GM23248 (cell line): Measurements from ENCODE around the gene SLC9A9. TPM values are rescaled to one million over a fixed set of nuclear protein-coding genes. Genes with fewer than 3 reads are reported as not detected.

Source experiments
- DNase-seq: peaks from one replicate; pipeline ENCODE4 v3.0.0-alpha.2; 2015
- H2AFZ ChIP-seq: fragments of 200-600 bp; sonication (generic); 2 replicates; pipeline ENCODE4 v1.6.1; 2016; ENCODE audit warnings: antibody characterized with exemption
- H3F3A ChIP-seq: fragments of 200-600 bp; sonication (generic); 2 replicates; pipeline ENCODE4 v1.6.1; 2016; ENCODE audit warnings: mild to moderate bottlenecking, antibody characterized with exemption, mixed run types; ENCODE audit not compliant: insufficient read depth
- H3K27ac ChIP-seq: fragments of 200-600 bp; sonication (generic); 2 replicates; pipeline ENCODE4 v1.5.1; 2016; ENCODE audit warnings: mild to moderate bottlenecking
- H3K27me3 ChIP-seq: fragments of 200-600 bp; sonication (generic); replicated peaks from 2 replicates; pipeline ENCODE4 v1.6.1; 2016; ENCODE audit warnings: mild to moderate bottlenecking; ENCODE audit not compliant: insufficient read depth
- H3K36me3 ChIP-seq: fragments of 200-600 bp; sonication (generic); 2 replicates; pipeline ENCODE4 v1.6.1; 2016; ENCODE audit warnings: low read depth, mild to moderate bottlenecking
- H3K4me1 ChIP-seq: fragments of 200-600 bp; sonication (generic); 2 replicates; pipeline ENCODE4 v1.6.1; 2016; ENCODE audit warnings: mild to moderate bottlenecking; ENCODE audit not compliant: insufficient read depth
- H3K4me2 ChIP-seq: fragments of 200-600 bp; sonication (generic); one replicate; pipeline ENCODE4 v1.6.1; 2016; ENCODE audit warnings: mild to moderate bottlenecking; ENCODE audit not compliant: unreplicated experiment
- H3K4me3 ChIP-seq: fragments of 200-600 bp; sonication (generic); 2 replicates; pipeline ENCODE4 v1.5.1; 2016; ENCODE audit warnings: mild to moderate bottlenecking
- H3K79me2 ChIP-seq: fragments of 200-600 bp; sonication (generic); 2 replicates; pipeline ENCODE4 v1.6.1; 2016; ENCODE audit warnings: mild to moderate bottlenecking; ENCODE audit not compliant: insufficient read depth
- H3K9ac ChIP-seq: fragments of 200-600 bp; sonication (generic); 2 replicates; pipeline ENCODE4 v1.6.1; 2016; ENCODE audit warnings: mild to moderate bottlenecking
- H3K9me2 ChIP-seq: fragments of 200-600 bp; sonication (generic); 2 replicates; pipeline ENCODE4 v1.6.1; 2016; ENCODE audit warnings: mixed run types, mild to moderate bottlenecking, moderate library complexity; ENCODE audit not compliant: insufficient read depth
- H3K9me3 ChIP-seq: fragments of 200-600 bp; sonication (generic); one replicate; pipeline ENCODE4 v1.6.1; 2017; ENCODE audit warnings: low read depth
- H4K20me1 ChIP-seq: fragments of 200-600 bp; sonication (generic); 2 replicates; pipeline ENCODE4 v1.6.0; 2016; ENCODE audit not compliant: insufficient read depth
- EZH2 ChIP-seq: fragments of 200-600 bp; sonication (generic); IDR thresholded peaks from 2 replicates; pipeline ENCODE4 v1.6.1; 2018; ENCODE audit warnings: antibody characterized with exemption, mild to moderate bottlenecking; ENCODE audit not compliant: insufficient read depth, poor library complexity, severe bottlenecking
- EZH2phosphoT487 ChIP-seq: fragments of 200-600 bp; sonication (generic); IDR thresholded peaks from 2 replicates; pipeline ENCODE4 v1.6.1; 2018; ENCODE audit warnings: antibody characterized with exemption, moderate library complexity, mild to moderate bottlenecking, low read depth; ENCODE audit not compliant: insufficient read depth
- WGBS, 2 experiments: methylation state at CpG; one replicate each; pipeline ENCODE4 v1.1.6; 2015 to 2017; ENCODE audit warnings: low lambda C conversion rate in 2 of 2, low coverage in 1 of 2; ENCODE audit errors: missing lambda C conversion rate in 2 of 2; 5-methylcytosine and 5-hydroxymethylcytosine counted together
- in situ Hi-C: fragments of 300-500 bp; cut with MboI; formaldehyde crosslinking; loops from 2 replicates; pipeline ENCODE4 v1.15.0; 2020
- polyA plus RNA-seq: library from polyadenylated mRNA; unstranded; fragments of >200 nt; fragmentation: Nextera tagmentation; extraction: Ambion mirVana; gene quantifications from 2 replicates; pipeline ENCODE4 v1.2.1, GENCODE V29; 2016
- total RNA-seq: library from RNA; depleted of rRNA; stranded (reverse); fragments of >200 nt; shearing (Covaris generic); gene quantifications from 2 replicates; pipeline ENCODE4 v1.2.3, GENCODE V29; 2014

Gene SLC9A9
- total and polyA plus RNA-seq, 2 experiments from 2014 or later, result 2.8 to 3.2 TPM

GRCh38 chr3:143362115-143362991 lies 485.9 kb downstream of the SLC9A9 start:
- no peak overlapping the region for H3K4me2 ChIP-seq
- no peak overlapping the region for H3K9ac ChIP-seq
- 63 to 67% methylated on average over 2 of the region's 2 CpGs for WGBS, 2 experiments
- H3K9me3 ChIP-seq, result no peaks in the 10 kb centered on the region
- in situ Hi-C loops, result no loop called here
- H4K20me1 ChIP-seq, result no peaks in the 10 kb centered on the region
- H3K4me1 ChIP-seq, result peaks cover 4% of the 10 kb centered on the region; the same call in 1 of the 2 replicates
- no peak for DNase-seq
- no peak overlapping the region for H2AFZ ChIP-seq
- TF ChIP-seq EZH2phosphoT487 (no peak), EZH2 (no peak)
- H3K27me3 ChIP-seq, result no peaks in the 10 kb centered on the region
- no peaks in the 10 kb centered on the region for H3K36me3 ChIP-seq
- H3K27ac ChIP-seq, result no peak overlapping the region
- H3K79me2 ChIP-seq, result no peaks in the 10 kb centered on the region
- H3F3A ChIP-seq, result no peaks in the 10 kb centered on the region
- H3K4me3 ChIP-seq, result no peak overlapping the region
- no peaks in the 10 kb centered on the region for H3K9me2 ChIP-seq

DNA sequence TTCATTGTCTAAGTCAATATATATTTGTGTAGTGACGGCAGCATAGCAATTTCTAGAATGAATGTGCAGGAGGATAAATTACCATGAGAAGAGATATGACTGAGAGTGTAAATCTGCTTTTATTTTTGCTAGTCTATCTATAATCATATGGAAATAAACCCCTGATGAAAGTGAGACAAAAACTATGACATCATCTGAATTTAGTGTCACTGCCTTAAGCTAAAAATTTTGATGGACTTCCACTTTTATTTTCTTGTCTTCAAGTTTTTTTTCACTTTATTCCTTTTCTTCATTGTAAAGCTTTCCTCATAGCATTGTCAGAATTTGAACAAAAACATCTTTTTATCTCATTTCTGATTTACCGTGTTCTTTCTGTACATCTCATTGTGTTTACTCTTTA lies 486.7 kb downstream of the SLC9A9 start:
- Histone ChIP-seq H3F3A (no peaks in the 10 kb centered on the region), H3K9me2 (no peaks in the 10 kb centered on the region), H3K27me3 (no peaks in the 10 kb centered on the region), H3K27ac (no peak overlapping the region), H3K9me3 (no peaks in the 10 kb centered on the region), H3K4me3 (no peak overlapping the region), H2AFZ (no peak overlapping the region), H4K20me1 (no peaks in the 10 kb centered on the region), H3K9ac (no peak overlapping the region), H3K79me2 (no peaks in the 10 kb centered on the region), H3K4me1 (peaks cover 4% of the 10 kb centered on the region; the same call in 1 of the 2 replicates), H3K4me2 (no peak overlapping the region), H3K36me3 (no peaks in the 10 kb centered on the region)
- in situ Hi-C loops, result no loop called here
- WGBS, 2 experiments, result 96 to 98% methylated on average over 2 of the region's 2 CpGs
- no peak for DNase-seq
- TF ChIP-seq EZH2, result no peak
- no peak for TF ChIP-seq EZH2phosphoT487

DNA sequence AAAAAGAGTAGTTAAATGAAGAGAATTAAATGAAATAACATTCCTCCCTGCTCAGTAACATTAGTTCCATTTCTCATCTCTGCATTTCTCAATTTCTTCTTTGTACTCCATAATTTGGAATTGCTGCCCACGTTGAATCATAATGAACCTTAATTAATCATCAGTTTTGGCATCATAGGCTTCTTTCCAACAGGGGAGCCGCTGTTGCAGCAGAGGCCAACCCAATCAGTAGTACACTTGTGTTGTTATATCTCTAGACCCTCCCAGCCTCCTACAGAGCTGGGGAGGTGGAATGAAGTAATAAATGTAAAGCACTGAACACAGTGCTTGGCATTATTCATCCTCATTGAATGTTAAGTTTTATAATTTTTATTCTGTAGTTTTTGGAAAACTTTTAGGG lies 488.0 kb downstream of the SLC9A9 start:
- Histone ChIP-seq H3K9me3 (no peaks in the 10 kb centered on the region), H3K4me1 (peaks cover 4% of the 10 kb centered on the region; the same call in 1 of the 2 replicates), H3K4me2 (no peak overlapping the region), H3K27ac (no peak overlapping the region), H3K9ac (no peak overlapping the region), H3K27me3 (no peaks in the 10 kb centered on the region), H3K9me2 (no peaks in the 10 kb centered on the region), H4K20me1 (no peaks in the 10 kb centered on the region), H3K4me3 (no peak overlapping the region), H3K79me2 (no peaks in the 10 kb centered on the region), H3F3A (no peaks in the 10 kb centered on the region), H2AFZ (no peak overlapping the region), H3K36me3 (no peaks in the 10 kb centered on the region)
- TF ChIP-seq EZH2phosphoT487 (no peak), EZH2 (no peak)
- peak; percentile 24 for DNase-seq
- in situ Hi-C loops, result no loop called here
- WGBS, 2 experiments, result 16 to 19% methylated on average over 2 of the region's 2 CpGs

- Histone ChIP-seq H2AFZ (no peak overlapping the region), H3K4me1 (peaks cover 4% of the 10 kb centered on the region; the same call in 1 of the 2 replicates), H3K9me2 (no peaks in the 10 kb centered on the region), H3F3A (no peaks in the 10 kb centered on the region), H3K27me3 (no peaks in the 10 kb centered on the region), H3K9ac (no peak overlapping the region), H3K79me2 (no peaks in the 10 kb centered on the region), H3K27ac (no peak overlapping the region), H3K36me3 (no peaks in the 10 kb centered on the region), H3K9me3 (no peaks in the 10 kb centered on the region), H4K20me1 (no peaks in the 10 kb centered on the region), H3K4me2 (no peak overlapping the region), H3K4me3 (no peak overlapping the region)
- in situ Hi-C loops, result no loop called here
- TF ChIP-seq EZH2, result no peak
- TF ChIP-seq EZH2phosphoT487, result no peak
- no peak for DNase-seq
- 91 to 95% methylated on average over 4 of the region's 4 CpGs for WGBS, 2 experiments
Observed at GRCh38 chr3:143358793-143359491, 489.3 kb downstream of the SLC9A9 start.
